ENCODE data around the gene ZNF423. TPM values are rescaled to one million over a fixed set of nuclear protein-coding genes. Genes with fewer than 3 reads are reported as not detected.

ZNF423 gene
- total RNA-seq, 1 donor from 2014 or later, result 19.8 TPM

GRCh38 chr16:49727611-49728010, 128.3 kb downstream of the ZNF423 start:
- no peak for DNase-seq (ENCODE audit: low spot score in 2 of 2, unreplicated experiment in 2 of 2)
- H3K27ac Mint-ChIP-seq, result no peak overlapping the region
- H3K36me3 Mint-ChIP-seq, result peaks cover 16% of the 10 kb centered on the region
- no peaks in the 10 kb centered on the region for H3K4me1 Mint-ChIP-seq
- peaks cover 12% of the 10 kb centered on the region for H3K9me3 Mint-ChIP-seq
- H3K27me3 Mint-ChIP-seq (ENCODE audit: low read depth), result peaks cover 2% of the 10 kb centered on the region
- no peak overlapping the region for H3K4me3 Mint-ChIP-seq
- TF ChIP-seq, protein P1, sequence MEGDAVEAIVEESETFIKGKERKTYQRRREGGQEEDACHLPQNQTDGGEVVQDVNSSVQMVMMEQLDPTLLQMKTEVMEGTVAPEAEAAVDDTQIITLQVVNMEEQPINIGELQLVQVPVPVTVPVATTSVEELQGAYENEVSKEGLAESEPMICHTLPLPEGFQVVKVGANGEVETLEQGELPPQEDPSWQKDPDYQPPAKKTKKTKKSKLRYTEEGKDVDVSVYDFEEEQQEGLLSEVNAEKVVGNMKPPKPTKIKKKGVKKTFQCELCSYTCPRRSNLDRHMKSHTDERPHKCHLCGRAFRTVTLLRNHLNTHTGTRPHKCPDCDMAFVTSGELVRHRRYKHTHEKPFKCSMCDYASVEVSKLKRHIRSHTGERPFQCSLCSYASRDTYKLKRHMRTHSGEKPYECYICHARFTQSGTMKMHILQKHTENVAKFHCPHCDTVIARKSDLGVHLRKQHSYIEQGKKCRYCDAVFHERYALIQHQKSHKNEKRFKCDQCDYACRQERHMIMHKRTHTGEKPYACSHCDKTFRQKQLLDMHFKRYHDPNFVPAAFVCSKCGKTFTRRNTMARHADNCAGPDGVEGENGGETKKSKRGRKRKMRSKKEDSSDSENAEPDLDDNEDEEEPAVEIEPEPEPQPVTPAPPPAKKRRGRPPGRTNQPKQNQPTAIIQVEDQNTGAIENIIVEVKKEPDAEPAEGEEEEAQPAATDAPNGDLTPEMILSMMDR (IDR thresholded peaks at IDR 0.05; ENCODE audit: unreplicated experiment), result no peak

- Mint-ChIP-seq H3K36me3 (peaks cover 17% of the 10 kb centered on the region), H3K27me3 (ENCODE audit: low read depth) (peaks cover 2% of the 10 kb centered on the region), H3K4me1 (no peaks in the 10 kb centered on the region), H3K4me3 (no peak overlapping the region), H3K27ac (no peak overlapping the region), H3K9me3 (peaks cover 15% of the 10 kb centered on the region)
- DNase-seq (ENCODE audit: low spot score in 2 of 2, unreplicated experiment in 2 of 2), result no peak
- TF ChIP-seq, protein P1 (IDR thresholded peaks at IDR 0.05; ENCODE audit: unreplicated experiment), result no peak
Observed at GRCh38 chr16:49726155-49726554, 129.8 kb downstream of the ZNF423 start.

DNA sequence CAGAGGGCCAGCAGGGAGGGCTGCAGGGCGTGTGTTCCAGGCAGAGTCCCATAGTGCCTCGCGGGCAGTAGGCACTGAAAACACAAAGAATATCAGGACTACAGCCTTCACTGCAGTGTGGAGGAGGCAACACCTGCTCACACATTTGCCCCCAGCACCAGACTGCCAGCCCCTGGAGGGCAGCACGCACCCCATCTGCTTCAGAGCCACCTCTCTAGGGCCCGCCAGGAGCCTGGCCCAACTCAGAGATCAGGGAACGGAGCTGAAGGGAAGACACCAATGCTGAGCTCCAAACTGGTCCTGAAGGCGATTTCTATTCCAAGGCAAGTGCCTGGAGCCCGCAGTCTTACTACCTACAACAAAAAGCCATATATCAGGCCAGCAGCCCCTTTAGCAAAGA, 130.3 kb downstream of the ZNF423 start:
- no peaks in the 10 kb centered on the region for H3K4me1 Mint-ChIP-seq
- peaks cover 12% of the 10 kb centered on the region for H3K36me3 Mint-ChIP-seq
- H3K27me3 Mint-ChIP-seq (ENCODE audit: low read depth), result no peaks in the 10 kb centered on the region
- H3K27ac Mint-ChIP-seq, result no peak overlapping the region
- TF ChIP-seq, protein P1 (IDR thresholded peaks at IDR 0.05; ENCODE audit: unreplicated experiment), result no peak
- no peak overlapping the region for H3K4me3 Mint-ChIP-seq
- peaks cover 12% of the 10 kb centered on the region for H3K9me3 Mint-ChIP-seq
- DNase-seq (ENCODE audit: low spot score in 2 of 2, unreplicated experiment in 2 of 2), result no peak

GRCh38 chr16:49724774-49725173, 131.1 kb downstream of the ZNF423 start:
- no peaks in the 10 kb centered on the region for H3K4me1 Mint-ChIP-seq
- peaks cover 6% of the 10 kb centered on the region for H3K9me3 Mint-ChIP-seq
- TF ChIP-seq, protein P1 (IDR thresholded peaks at IDR 0.05; ENCODE audit: unreplicated experiment), result no peak
- no peak for DNase-seq (ENCODE audit: low spot score in 2 of 2, unreplicated experiment in 2 of 2)
- H3K4me3 Mint-ChIP-seq, result no peak overlapping the region
- H3K27ac Mint-ChIP-seq, result no peak overlapping the region
- H3K27me3 Mint-ChIP-seq (ENCODE audit: low read depth), result no peaks in the 10 kb centered on the region
- peaks cover 5% of the 10 kb centered on the region for H3K36me3 Mint-ChIP-seq

- TF ChIP-seq, protein P1 (IDR thresholded peaks at IDR 0.05; ENCODE audit: unreplicated experiment), result no peak
- Mint-ChIP-seq H3K4me3 (no peak overlapping the region), H3K27ac (no peak overlapping the region), H3K36me3 (peaks cover 2% of the 10 kb centered on the region), H3K27me3 (ENCODE audit: low read depth) (no peaks in the 10 kb centered on the region), H3K4me1 (no peaks in the 10 kb centered on the region), H3K9me3 (peaks cover 10% of the 10 kb centered on the region)
- DNase-seq (ENCODE audit: low spot score in 2 of 2, unreplicated experiment in 2 of 2), result no peak
Observed at GRCh38 chr16:49723310-49723709, 132.6 kb downstream of the ZNF423 start.

GRCh38 chr16:49720225-49720624, 135.7 kb downstream of the ZNF423 start:
- Mint-ChIP-seq H3K9me3 (peaks cover 11% of the 10 kb centered on the region), H3K36me3 (peaks cover 2% of the 10 kb centered on the region), H3K4me1 (no peaks in the 10 kb centered on the region), H3K27me3 (ENCODE audit: low read depth) (no peaks in the 10 kb centered on the region), H3K4me3 (no peak overlapping the region), H3K27ac (no peak overlapping the region)
- no peak for DNase-seq (ENCODE audit: low spot score in 2 of 2, unreplicated experiment in 2 of 2)
- TF ChIP-seq, protein P1 (IDR thresholded peaks at IDR 0.05; ENCODE audit: unreplicated experiment), result no peak
